PC-3 (cell line): ENCODE measurements around the gene MBD3L5. TPM values are rescaled to one million over a fixed set of nuclear protein-coding genes. Genes with fewer than 3 reads are reported as not detected.
"Not testable (repeated sequence)": the region's sequence is repeated elsewhere in the genome, so short reads cannot be mapped to it uniquely, and the experiment has no call there.

ENCODE experiments used
- ATAC-seq: fragments of 200-7000 bp; cut with Tn5 transposase; 2 replicates; pipeline ENCODE4 v1.9.1; 2020; ENCODE audit warnings: mild to moderate bottlenecking, moderate library complexity
- BruUV-seq: library from RNA; stranded (reverse); fragments of 400-500 nt; replicated peaks from 2 replicates; lab custom pipeline; 2021; lab: Mats Ljungman, UMichigan
- CTCF ChIA-PET: fragments of 300-600 bp; sonication (Branson Sonifier 250); formaldehyde crosslinking; loops from one replicate; lab custom pipeline; 2022; ENCODE audit warnings: antibody characterized with exemption; lab: Charles Lee
- POLR2A ChIA-PET: fragments of 300-600 bp; sonication (Branson Sonifier 250); formaldehyde crosslinking; loops from one replicate; lab custom pipeline; 2022; ENCODE audit warnings: antibody characterized with exemption; ENCODE audit not compliant: unreplicated experiment; lab: Charles Lee
- DNase-seq: peaks from one replicate; pipeline ENCODE4 v3.0.0-alpha.2; 2015
- H2AFZ ChIP-seq: fragments of 300-600 bp; sonication (generic); 2 replicates; pipeline ENCODE4 v1.6.0; 2016; ENCODE audit warnings: antibody characterized with exemption, low read length
- H3F3A ChIP-seq: fragments of 300-600 bp; sonication (generic); one replicate; pipeline ENCODE4 v1.6.0; 2017; ENCODE audit warnings: antibody characterized with exemption, low read length, control low read depth, mild to moderate bottlenecking; ENCODE audit not compliant: unreplicated experiment
- H3K27ac ChIP-seq: fragments of 300-600 bp; sonication (generic); 2 replicates; pipeline ENCODE4 v1.5.1; 2016; ENCODE audit warnings: mild to moderate bottlenecking, low read length
- H3K27me3 ChIP-seq: fragments of 300-600 bp; sonication (generic); 2 replicates; pipeline ENCODE4 v1.6.1; 2016; ENCODE audit warnings: low read length, mixed read lengths
- H3K36me3 ChIP-seq: fragments of 300-600 bp; sonication (generic); 2 replicates; pipeline ENCODE4 v1.6.1; 2016; ENCODE audit warnings: low read depth, mixed run types, low read length, mixed read lengths
- H3K4me1 ChIP-seq: fragments of 300-600 bp; sonication (generic); 2 replicates; pipeline ENCODE4 v1.5.1; 2016; ENCODE audit warnings: low read length; ENCODE audit not compliant: insufficient read depth
- H3K4me2 ChIP-seq: fragments of 300-600 bp; sonication (generic); 2 replicates; pipeline ENCODE4 v1.6.0; 2016; ENCODE audit warnings: low read length
- H3K4me3 ChIP-seq: fragments of 300-600 bp; sonication (generic); 2 replicates; pipeline ENCODE4 v1.5.1; 2016; ENCODE audit warnings: mild to moderate bottlenecking, low read length, mixed read lengths
- H3K79me2 ChIP-seq: fragments of 300-600 bp; sonication (generic); 2 replicates; pipeline ENCODE4 v1.6.1; 2017; ENCODE audit warnings: low read length, mixed read lengths
- H3K9ac ChIP-seq: fragments of 300-600 bp; sonication (generic); 2 replicates; pipeline ENCODE4 v1.6.0; 2016; ENCODE audit warnings: mild to moderate bottlenecking, low read length
- H3K9me2 ChIP-seq: fragments of 300-600 bp; sonication (generic); replicated peaks from 2 replicates; pipeline ENCODE4 v1.6.1; 2016; ENCODE audit warnings: mixed run types, low read length, mixed read lengths
- H3K9me3 ChIP-seq: fragments of 300-600 bp; sonication (generic); 2 replicates; pipeline ENCODE4 v1.6.1; 2016; ENCODE audit warnings: low read length, mixed read lengths
- H4K20me1 ChIP-seq: fragments of 300-600 bp; sonication (generic); 2 replicates; pipeline ENCODE4 v1.6.1; 2016; ENCODE audit warnings: low read length, mixed read lengths
- CTCF ChIP-seq: fragments of 300-600 bp; sonication (generic); conservative IDR thresholded peaks from 2 replicates; pipeline ENCODE4 v1.5.1; 2017; ENCODE audit warnings: antibody characterized with exemption, low read depth, mild to moderate bottlenecking, low read length
- EZH2 ChIP-seq: fragments of 300-600 bp; sonication (generic); IDR thresholded peaks from one replicate; pipeline ENCODE4 v1.6.1; 2017; ENCODE audit warnings: antibody characterized with exemption, mild to moderate bottlenecking, low read length; ENCODE audit not compliant: unreplicated experiment
- EZH2phosphoT487 ChIP-seq: fragments of 300-600 bp; sonication (generic); IDR thresholded peaks from 2 replicates; pipeline ENCODE4 v1.6.1; 2018; ENCODE audit warnings: mild to moderate bottlenecking, antibody characterized with exemption, low read length, borderline replicate concordance
- intact Hi-C: fragments of 100-400 bp; cut with micrococcal nuclease; formaldehyde crosslinking; loops from 2 replicates; pipeline ENCODE4 v1.9.0; 2023
- total RNA-seq: library from RNA; depleted of rRNA; stranded (reverse); fragments of >200 nt; gene quantifications from 2 replicates; pipeline ENCODE4 v1.2.3, GENCODE V29; 2014

Gene MBD3L5
- total RNA-seq, 1 experiment from 2014 or later, result not detected

GRCh38 chr19:7059977-7060376 lies 29.6 kb downstream of the MBD3L5 start:
- H3K36me3 ChIP-seq, BruUV-seq, POLR2A ChIA-PET, DNase-seq, intact Hi-C loops, CTCF ChIA-PET, H3K9me2 ChIP-seq, H3K79me2 ChIP-seq, H3K4me3 ChIP-seq, H3K27ac ChIP-seq, H4K20me1 ChIP-seq, H3K27me3 ChIP-seq, H3F3A ChIP-seq, H3K4me2 ChIP-seq, ATAC-seq, H3K4me1 ChIP-seq, H2AFZ ChIP-seq, H3K9ac ChIP-seq, H3K9me3 ChIP-seq: not testable (repeated sequence)

- H2AFZ ChIP-seq, result no peak overlapping the region
- POLR2A ChIA-PET, result no interaction called here
- ATAC-seq (no peak), DNase-seq (no peak)
- H3K4me1 ChIP-seq, result no peaks in the 10 kb centered on the region
- H3K4me3 ChIP-seq, result no peak overlapping the region
- H3K27me3 ChIP-seq, result no peaks in the 10 kb centered on the region
- intact Hi-C loops, result no loop called here
- no peak for TF ChIP-seq EZH2phosphoT487
- no peak for TF ChIP-seq EZH2
- no peak for TF ChIP-seq CTCF
- no peak overlapping the region for H3K4me2 ChIP-seq
- no peaks in the 10 kb centered on the region for H4K20me1 ChIP-seq
- no peak overlapping the region for H3K9ac ChIP-seq
- BruUV-seq, result no TSS peak
- no peak overlapping the region for H3K27ac ChIP-seq
- no peaks in the 10 kb centered on the region for H3K79me2 ChIP-seq
- H3F3A ChIP-seq, result no peaks in the 10 kb centered on the region
- H3K9me3 ChIP-seq, result no peaks in the 10 kb centered on the region
- CTCF ChIA-PET, result no interaction called here
- H3K36me3 ChIP-seq, result no peaks in the 10 kb centered on the region
- H3K9me2 ChIP-seq, result no peaks in the 10 kb centered on the region
These were observed 33.0 kb downstream of the MBD3L5 start for GRCh38 chr19:7063339-7063738.

GRCh38 chr19:7063764-7064418 lies 33.5 kb downstream of the MBD3L5 start:
- Histone ChIP-seq H3F3A (no peaks in the 10 kb centered on the region), H3K79me2 (no peaks in the 10 kb centered on the region), H3K9me3 (no peaks in the 10 kb centered on the region), H3K4me2 (no peak overlapping the region), H3K9me2 (no peaks in the 10 kb centered on the region), H3K4me3 (no peak overlapping the region), H2AFZ (no peak overlapping the region), H3K27me3 (no peaks in the 10 kb centered on the region), H3K4me1 (no peaks in the 10 kb centered on the region), H3K36me3 (no peaks in the 10 kb centered on the region), H3K9ac (no peak overlapping the region), H4K20me1 (no peaks in the 10 kb centered on the region), H3K27ac (no peak overlapping the region)
- intact Hi-C loops, result no loop called here
- DNase-seq (no peak), ATAC-seq (no peak)
- POLR2A ChIA-PET, result no interaction called here
- no peak for TF ChIP-seq EZH2
- no peak for TF ChIP-seq CTCF
- no peak for TF ChIP-seq EZH2phosphoT487
- BruUV-seq, result no TSS peak
- CTCF ChIA-PET, result no interaction called here

- H3K9ac ChIP-seq, BruUV-seq, H3K27ac ChIP-seq, H3K4me1 ChIP-seq, H3K36me3 ChIP-seq, CTCF ChIA-PET, H4K20me1 ChIP-seq, H3K9me2 ChIP-seq, H3K4me3 ChIP-seq, DNase-seq, H3K4me2 ChIP-seq, ATAC-seq, H3K27me3 ChIP-seq, H3K9me3 ChIP-seq, H3F3A ChIP-seq, intact Hi-C loops, H2AFZ ChIP-seq: not testable (repeated sequence)
- peaks cover 18% of the 10 kb centered on the region for H3K79me2 ChIP-seq
- POLR2A ChIA-PET, result interaction anchor here (0.6 kb wide), 1 partner anchor 35 kb away, joined by 3 read pairs; no protein-coding TSS in a partner anchor
These were observed 36.7 kb downstream of the MBD3L5 start for GRCh38 chr19:7067122-7067521.
